Duodenal mucosa (tissue), 2 donors: ENCODE data around the gene GPRIN1.

Experiments
- H3K27ac ChIP-seq: one replicate; pipeline ENCODE4 v1.7.0; 2013; ENCODE audit warnings: low read depth, low read length
- H3K27me3 ChIP-seq, 2 donors: one replicate each; pipeline ENCODE4 v1.7.0; 2013; ENCODE audit warnings: low read length in 2 of 2, control low read depth in 1 of 2; ENCODE audit not compliant: insufficient read depth in 2 of 2, control insufficient read depth in 1 of 2
- H3K36me3 ChIP-seq, 2 donors: one replicate each; pipeline ENCODE4 v1.7.0; 2013; ENCODE audit warnings: low read length in 2 of 2, control low read depth in 1 of 2; ENCODE audit not compliant: insufficient read depth in 2 of 2, control insufficient read depth in 1 of 2
- H3K4me1 ChIP-seq, 2 donors: one replicate each; pipeline ENCODE4 v1.7.0; 2013; ENCODE audit warnings: low read length in 2 of 2, control low read depth in 1 of 2; ENCODE audit not compliant: insufficient read depth in 2 of 2, control insufficient read depth in 1 of 2
- H3K4me3 ChIP-seq, 2 donors: one replicate each; pipeline ENCODE4 v1.7.0; 2013; ENCODE audit warnings: low read length in 2 of 2, low read depth in 1 of 2
- H3K9ac ChIP-seq, 2 donors: one replicate each; pipeline ENCODE4 v1.7.0; 2013; ENCODE audit warnings: low read length in 2 of 2, low read depth in 1 of 2
- H3K9me3 ChIP-seq, 2 donors: one replicate each; pipeline ENCODE4 v1.7.0; 2013; ENCODE audit warnings: low read length in 2 of 2, control low read depth in 1 of 2; ENCODE audit not compliant: control insufficient read depth in 1 of 2

The GPRIN1 gene

DNA sequence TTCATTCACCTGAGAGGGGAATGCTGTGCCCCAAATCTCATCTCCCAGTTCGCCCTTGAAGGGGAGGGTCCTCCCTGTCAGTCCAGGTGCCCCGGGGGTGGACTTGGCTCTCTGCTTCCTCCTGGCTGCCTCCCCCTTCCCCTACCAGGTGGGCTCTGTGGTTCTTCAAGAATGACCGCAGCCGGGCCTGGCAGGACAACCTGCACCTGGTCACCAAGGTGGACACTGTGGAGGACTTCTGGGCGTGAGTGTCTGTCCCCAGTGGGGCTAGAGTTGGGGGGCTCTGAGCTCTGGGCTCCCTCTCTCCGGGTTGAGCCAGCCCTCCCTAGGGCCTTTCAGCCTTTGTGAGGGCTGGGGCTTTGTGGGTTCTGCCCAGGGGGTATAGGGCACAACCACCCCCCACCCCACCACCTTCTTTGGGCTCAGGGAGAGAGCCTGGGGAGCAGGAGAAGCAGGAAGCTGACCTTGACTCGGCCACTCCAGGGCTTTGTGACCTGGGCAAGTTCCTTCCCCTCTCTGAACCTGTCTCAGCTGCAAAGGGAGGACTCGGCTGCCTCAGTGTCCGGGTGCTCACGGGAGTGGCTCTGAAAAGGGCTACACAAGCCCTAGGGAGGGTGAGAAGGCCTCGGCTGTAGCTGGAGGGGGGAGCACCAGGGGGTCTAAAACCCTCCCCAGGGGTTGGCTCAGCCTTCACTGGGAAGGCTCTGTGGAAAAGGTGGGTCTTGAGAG is 33.7 kb upstream of the GPRIN1 start:
- Histone ChIP-seq H3K36me3 (no peaks in the 10 kb centered on the region), H3K9me3 (no peaks in the 10 kb centered on the region), H3K4me3 (no peak overlapping the region)

DNA sequence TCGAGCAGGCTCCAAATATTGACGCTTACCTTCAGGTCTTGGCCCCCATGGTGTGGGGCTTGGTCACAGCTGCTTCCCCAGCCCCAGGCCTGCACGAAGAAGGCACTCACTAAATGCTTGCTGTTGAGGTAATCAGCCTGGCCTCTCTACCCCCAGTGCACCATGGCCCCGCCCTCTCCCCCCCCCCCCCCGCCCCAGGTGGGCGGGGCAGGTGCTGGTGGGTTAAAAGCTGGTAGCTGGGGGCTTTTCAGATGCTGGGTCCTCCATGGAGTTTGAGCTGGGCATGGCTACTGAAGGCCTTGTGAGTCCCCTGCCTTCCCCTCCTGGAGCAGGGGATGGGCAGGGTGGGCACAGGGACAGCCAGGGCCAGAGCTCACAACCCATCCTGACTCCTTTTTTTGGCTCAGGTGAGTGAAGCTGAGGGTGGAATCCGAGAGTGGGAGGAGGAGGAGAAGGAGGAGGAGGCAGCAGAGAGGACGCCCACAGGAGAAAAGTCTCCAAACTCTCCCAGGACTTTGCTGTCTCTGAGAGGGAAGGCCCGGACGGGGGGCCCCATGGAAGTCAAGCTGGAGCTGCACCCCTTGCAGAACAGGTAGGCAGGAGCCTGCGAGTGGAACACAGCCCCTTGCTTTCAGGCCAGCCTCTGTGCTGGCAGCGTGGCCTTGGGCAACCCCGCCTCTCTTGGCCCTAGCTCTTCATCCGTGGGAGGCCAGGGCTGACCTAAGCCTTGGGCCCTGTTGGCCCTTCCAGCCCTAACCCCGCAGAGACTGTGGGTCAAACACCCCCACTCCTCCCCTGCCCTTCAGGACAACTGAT is 32.9 kb upstream of the GPRIN1 start:
- H3K9me3 ChIP-seq: no peaks in the 10 kb centered on the region
- H3K36me3 ChIP-seq: no peaks in the 10 kb centered on the region
- no peak overlapping the region for H3K27ac ChIP-seq
- H3K4me1 ChIP-seq: peaks cover 5 to 9% of the 10 kb centered on the region in 2 donors
- no peak overlapping the region for H3K9ac ChIP-seq
- no peaks in the 10 kb centered on the region for H3K27me3 ChIP-seq
- H3K4me3 ChIP-seq: no peak overlapping the region

More for the DNA sequence above, 33.7 kb upstream of the GPRIN1 start:
- no peak overlapping the region for H3K27ac ChIP-seq
- peaks cover 13 to 17% of the 10 kb centered on the region in 2 donors for H3K4me1 ChIP-seq
- no peaks in the 10 kb centered on the region for H3K27me3 ChIP-seq
- no peak overlapping the region for H3K9ac ChIP-seq

DNA sequence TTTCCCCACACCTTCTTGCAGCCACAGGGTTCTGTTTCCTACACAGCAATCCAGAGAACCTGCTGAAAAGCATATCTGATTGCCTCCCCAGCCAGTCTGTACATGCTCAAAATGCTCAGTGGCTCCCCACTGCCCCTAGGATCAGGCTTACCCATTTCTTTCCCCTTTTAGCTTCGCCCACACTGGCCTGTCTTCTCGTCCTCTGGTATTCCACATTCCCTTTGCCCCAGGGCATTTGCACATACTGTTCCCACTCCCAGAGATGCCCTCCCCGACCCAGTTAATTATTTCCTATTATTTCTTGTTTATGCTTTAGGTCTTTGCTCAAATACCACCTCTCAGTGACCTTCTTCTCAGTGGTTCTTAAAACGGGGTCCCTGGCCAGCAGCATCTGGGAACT is 30.7 kb upstream of the GPRIN1 start:
- no peaks in the 10 kb centered on the region for H3K36me3 ChIP-seq
- H3K9ac ChIP-seq: no peak overlapping the region
- no peak overlapping the region for H3K4me3 ChIP-seq
- H3K27me3 ChIP-seq: no peaks in the 10 kb centered on the region
- H3K9me3 ChIP-seq: no peaks in the 10 kb centered on the region
- no peak overlapping the region for H3K27ac ChIP-seq
- H3K4me1 ChIP-seq: no peaks in the 10 kb centered on the region

DNA sequence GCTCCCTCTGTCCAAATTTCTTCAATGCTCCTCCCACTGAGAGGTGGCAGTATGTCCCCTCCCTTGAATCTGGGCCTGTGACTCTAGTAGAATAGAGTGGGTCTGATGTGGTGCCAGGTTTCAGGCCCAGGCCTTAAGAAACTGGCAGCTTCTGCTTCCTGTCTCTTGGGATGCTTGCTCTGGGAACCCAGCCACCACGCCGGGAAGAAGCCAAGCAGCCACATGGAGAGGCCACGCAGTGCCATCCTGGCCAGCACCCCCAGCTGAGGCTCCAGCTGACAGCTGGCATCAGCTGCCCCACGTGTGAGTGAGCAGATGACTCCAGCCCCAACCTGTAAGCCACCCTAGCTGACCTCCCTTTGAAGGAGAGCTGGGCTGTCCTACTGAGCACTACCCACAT is 30.0 kb upstream of the GPRIN1 start:
- no peaks in the 10 kb centered on the region for H3K36me3 ChIP-seq
- no peak overlapping the region for H3K9ac ChIP-seq
- no peak overlapping the region for H3K27ac ChIP-seq

DNA sequence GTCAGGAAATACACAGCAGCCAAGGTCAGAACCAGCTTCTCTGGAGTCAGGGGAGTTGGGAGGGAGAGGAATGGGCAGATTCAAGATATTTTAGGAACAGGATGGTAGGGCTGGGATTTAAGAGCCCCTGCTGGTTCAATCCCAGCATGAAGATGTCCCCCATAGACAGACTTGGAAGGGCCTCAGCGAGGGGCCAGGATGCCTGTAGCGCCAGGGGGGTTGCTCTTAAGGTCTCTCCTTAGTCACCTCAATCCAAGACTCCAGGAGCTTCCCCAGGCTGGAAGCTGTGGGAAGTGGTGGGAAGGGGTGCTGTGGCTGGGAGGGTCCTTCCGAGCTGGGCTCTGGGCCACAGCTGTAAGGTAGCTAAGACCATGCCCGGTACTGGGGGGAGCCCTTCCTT is 29.3 kb upstream of the GPRIN1 start:
- Histone ChIP-seq H3K4me1 (no peaks in the 10 kb centered on the region), H3K36me3 (no peaks in the 10 kb centered on the region), H3K4me3 (no peak overlapping the region), H3K27ac (no peak overlapping the region), H3K9ac (no peak overlapping the region), H3K9me3 (peaks cover 0 to 3% of the 10 kb centered on the region in 2 donors), H3K27me3 (peaks cover 0 to under 1% of the 10 kb centered on the region in 2 donors)

More for the DNA sequence above, 30.0 kb upstream of the GPRIN1 start:
- no peak overlapping the region for H3K4me3 ChIP-seq
- no peaks in the 10 kb centered on the region for H3K4me1 ChIP-seq
- peaks cover 0 to 3% of the 10 kb centered on the region in 2 donors for H3K9me3 ChIP-seq
- H3K27me3 ChIP-seq: no peaks in the 10 kb centered on the region

DNA sequence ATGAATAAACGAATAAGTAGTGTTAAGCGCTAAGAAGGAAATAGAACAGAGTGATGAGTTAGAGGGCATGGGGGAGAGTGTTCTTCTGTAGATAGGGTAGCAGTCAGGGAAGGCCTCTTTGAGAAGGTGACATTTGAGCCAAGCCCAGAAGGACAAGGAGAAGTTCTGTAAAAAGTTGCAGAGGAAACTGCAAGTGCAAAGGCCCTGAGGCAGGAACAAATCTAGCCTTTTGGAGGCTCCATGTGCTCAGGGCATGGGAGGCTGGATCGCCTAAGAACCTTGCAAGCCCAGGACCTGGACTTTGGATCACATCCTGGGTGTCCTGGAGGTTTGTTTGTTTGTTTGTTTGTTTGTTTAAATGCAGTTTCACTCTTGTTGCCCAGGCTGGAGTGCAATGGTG is 28.5 kb upstream of the GPRIN1 start:
- Histone ChIP-seq H3K36me3 (no peaks in the 10 kb centered on the region), H3K9ac (no peak overlapping the region), H3K27ac (no peak overlapping the region), H3K4me3 (no peak overlapping the region), H3K27me3 (peaks cover 0 to 4% of the 10 kb centered on the region in 2 donors), H3K9me3 (peaks cover 0 to 3% of the 10 kb centered on the region in 2 donors), H3K4me1 (no peaks in the 10 kb centered on the region)

DNA sequence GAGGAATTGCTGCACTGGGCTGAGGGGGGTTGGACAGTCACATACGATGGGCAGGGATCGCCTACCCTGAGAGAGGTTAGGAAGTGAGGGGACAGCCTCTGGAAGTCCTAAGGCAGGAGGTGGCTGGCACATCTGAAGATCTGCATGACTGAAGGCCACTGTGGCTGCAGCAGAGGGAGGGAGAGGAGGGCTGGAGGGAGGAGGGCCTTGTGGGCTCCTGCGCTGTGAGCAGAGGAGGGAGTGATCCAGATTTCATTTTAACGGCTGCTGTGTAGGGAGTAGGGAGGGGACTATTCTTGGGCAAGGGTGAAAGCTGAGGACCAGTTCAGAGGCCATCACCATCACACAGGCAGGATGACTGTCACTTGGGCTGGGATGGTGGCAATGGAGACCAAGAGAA is 27.6 kb upstream of the GPRIN1 start:
- peaks cover 4 to 9% of the 10 kb centered on the region in 2 donors for H3K27me3 ChIP-seq
- no peaks in the 10 kb centered on the region for H3K36me3 ChIP-seq
- no peak overlapping the region for H3K9ac ChIP-seq
- H3K4me3 ChIP-seq: no peak overlapping the region
- H3K9me3 ChIP-seq: peaks cover 0 to 3% of the 10 kb centered on the region in 2 donors
- H3K27ac ChIP-seq: no peak overlapping the region
- H3K4me1 ChIP-seq: no peaks in the 10 kb centered on the region

DNA sequence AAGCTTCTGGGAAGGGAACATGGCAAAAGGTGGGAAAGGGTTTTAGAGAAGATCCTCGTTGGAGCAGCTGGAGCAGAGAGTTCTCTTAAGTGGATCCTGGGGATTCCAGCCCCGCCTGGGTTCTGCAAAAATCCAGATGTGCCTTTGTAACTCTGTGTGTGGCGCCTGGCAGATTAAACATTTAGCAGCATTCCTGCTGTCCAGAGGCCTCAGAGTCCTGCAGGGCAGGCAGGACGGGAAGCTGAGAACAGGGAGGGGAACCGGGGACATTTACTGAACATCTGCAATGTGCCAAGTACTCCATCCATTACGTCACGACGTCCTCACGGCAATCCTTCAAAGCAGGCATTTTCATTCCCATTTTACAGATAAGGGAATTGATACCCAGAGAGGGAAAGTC is 26.5 kb upstream of the GPRIN1 start:
- Histone ChIP-seq H3K27me3 (peaks cover 11 to 17% of the 10 kb centered on the region in 2 donors), H3K4me1 (no peaks in the 10 kb centered on the region), H3K36me3 (no peaks in the 10 kb centered on the region), H3K4me3 (no peak overlapping the region), H3K9me3 (peaks cover 0 to 3% of the 10 kb centered on the region in 2 donors), H3K9ac (no peak overlapping the region), H3K27ac (no peak overlapping the region)

DNA sequence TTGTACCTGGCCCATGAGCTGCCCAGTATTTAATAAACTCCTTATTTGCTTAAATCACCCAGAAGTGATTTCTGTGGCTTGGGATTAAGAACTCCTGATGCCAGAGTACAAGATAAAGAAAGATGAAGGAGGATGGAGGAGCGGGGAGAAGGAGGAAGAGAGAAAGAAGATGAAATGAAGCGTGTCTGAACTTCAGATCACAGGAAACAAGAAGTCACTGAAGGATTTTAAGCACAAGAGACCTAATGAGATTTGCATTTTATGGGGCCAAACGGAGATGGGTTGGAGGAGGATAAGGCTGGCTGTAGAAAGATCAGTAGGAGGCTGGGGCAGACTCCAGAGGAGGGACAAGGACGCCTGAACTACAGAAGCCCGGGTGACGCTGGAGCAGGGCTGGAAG is 23.6 kb upstream of the GPRIN1 start:
- Histone ChIP-seq H3K27ac (no peak overlapping the region), H3K36me3 (no peaks in the 10 kb centered on the region), H3K9ac (no peak overlapping the region), H3K4me1 (peaks cover 4 to 8% of the 10 kb centered on the region in 2 donors), H3K9me3 (peaks cover 0 to 3% of the 10 kb centered on the region in 2 donors), H3K27me3 (peaks cover 39 to 42% of the 10 kb centered on the region in 2 donors), H3K4me3 (no peak overlapping the region)

DNA sequence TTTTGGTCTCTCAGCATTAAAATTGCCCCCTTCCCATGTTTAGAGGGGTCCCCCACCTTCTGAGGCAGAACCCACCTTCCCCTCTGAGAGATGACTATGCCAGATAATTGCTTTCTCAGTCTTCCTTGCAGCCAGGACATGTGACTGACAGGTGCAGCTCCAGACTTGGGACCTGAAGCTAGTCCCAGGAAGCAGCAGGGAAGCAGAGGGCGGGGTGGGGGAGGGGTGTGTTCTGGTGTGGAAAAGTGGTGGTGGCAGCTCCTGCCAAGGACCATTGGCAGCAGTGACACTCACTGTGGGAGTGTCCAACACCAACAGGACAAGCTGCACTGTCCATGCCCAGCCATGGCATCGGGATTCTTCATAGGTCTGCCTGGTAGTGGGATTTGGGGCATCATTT is 22.8 kb upstream of the GPRIN1 start:
- no peak overlapping the region for H3K9ac ChIP-seq
- peaks cover 47 to 50% of the 10 kb centered on the region in 2 donors for H3K27me3 ChIP-seq
- H3K4me1 ChIP-seq: peaks cover 4 to 8% of the 10 kb centered on the region in 2 donors
- peaks cover 0 to 3% of the 10 kb centered on the region in 2 donors for H3K9me3 ChIP-seq
- no peak overlapping the region for H3K4me3 ChIP-seq
- H3K27ac ChIP-seq: no peak overlapping the region
- H3K36me3 ChIP-seq: no peaks in the 10 kb centered on the region
